HTERT RPE-1 (cell line): Measurements from ENCODE around the gene LGALS7B.
"Not testable (repeated sequence)": the region's sequence is repeated elsewhere in the genome, so short reads cannot be mapped to it uniquely, and the experiment has no call there.

Experiments used
- in situ Hi-C: fragments of 300-500 bp; cut with MboI; formaldehyde crosslinking; loops from 4 replicates; pipeline ENCODE4 v1.14.3; 2020; ENCODE audit warnings: low sequenced_read_pairs

The LGALS7B gene

DNA sequence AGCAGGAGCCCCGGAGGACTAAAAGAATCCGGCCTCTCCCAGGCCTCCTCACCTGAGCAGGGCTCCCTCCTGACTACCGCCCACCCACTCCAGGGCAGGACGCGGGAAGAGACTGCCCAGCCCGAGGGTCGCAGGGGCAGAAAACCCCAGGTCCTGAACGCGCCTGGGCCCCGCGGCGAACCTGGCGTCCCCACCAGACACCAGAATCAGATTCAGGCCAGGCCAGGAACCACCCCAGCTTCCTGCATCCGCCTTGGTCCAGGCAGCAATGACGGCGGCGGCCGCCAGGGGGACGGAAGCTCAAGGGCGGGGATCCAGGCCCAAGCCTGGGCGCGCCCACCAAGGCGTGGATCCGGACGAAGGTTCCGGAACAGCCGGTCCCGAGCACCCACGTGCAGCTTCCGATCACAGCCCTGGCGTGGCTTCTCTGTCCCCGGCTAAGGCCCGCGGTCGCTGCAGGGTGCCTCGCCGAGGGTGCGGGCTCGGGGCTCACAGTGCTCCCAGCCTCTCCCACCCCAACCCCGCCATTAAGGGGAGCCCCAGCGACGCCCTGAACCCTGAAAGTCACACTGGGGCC is 19.3 kb upstream of the LGALS7B start:
- in situ Hi-C loops, result no loop called here

DNA sequence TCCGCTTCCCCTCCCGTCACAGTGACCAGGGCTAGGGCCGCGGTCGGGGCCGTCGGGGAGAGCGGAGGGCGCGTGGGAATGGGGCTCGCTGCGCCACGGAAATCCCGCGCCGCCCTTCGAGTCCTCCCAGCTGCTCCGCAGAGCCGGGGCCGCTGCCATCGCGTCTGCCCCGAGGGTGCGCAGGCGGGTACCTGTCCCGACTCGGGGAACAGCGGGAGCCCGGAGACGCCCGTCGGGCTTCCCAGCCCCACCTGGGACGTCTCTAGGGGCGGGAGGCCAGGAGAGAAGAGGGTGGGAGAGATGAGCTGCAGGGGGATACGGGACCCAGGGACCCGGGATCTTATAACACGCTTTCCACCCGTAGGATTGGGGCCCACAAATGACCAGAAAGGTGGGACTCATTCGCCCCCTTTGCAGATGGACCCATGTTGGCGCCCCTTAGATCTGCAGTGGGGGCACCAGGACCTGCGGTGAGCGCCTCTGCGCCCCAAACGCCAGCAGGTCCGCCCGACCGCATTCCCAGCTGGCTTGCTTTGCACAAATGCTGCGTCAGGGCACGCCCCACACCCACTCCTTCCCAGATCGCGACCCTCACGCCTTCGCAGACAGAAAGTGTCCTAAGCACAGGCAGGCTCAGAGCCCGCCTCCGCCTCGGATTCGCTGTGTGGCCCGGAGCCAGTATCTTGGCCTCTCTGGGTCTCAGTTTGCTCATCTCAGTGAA is 18.6 kb upstream of the LGALS7B start:
- in situ Hi-C loops, result not testable (repeated sequence)

DNA sequence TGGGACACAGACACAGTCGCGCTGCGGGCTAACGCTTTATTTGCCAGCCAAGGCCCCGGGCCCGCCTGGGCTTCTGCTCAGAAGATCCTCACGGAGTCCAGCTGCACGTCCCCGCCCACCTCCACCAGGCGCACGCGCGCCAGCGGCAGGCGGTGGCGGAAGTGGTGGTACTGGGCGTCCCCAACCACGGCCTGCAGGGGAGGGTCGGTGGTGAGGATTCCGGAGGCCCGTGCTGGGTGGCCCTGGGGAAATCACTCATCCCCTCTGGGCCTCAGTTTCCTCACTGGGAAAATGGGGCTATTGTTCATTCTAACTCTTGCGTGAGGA is 18.1 kb upstream of the LGALS7B start:
- in situ Hi-C loops, result not testable (repeated sequence)

DNA sequence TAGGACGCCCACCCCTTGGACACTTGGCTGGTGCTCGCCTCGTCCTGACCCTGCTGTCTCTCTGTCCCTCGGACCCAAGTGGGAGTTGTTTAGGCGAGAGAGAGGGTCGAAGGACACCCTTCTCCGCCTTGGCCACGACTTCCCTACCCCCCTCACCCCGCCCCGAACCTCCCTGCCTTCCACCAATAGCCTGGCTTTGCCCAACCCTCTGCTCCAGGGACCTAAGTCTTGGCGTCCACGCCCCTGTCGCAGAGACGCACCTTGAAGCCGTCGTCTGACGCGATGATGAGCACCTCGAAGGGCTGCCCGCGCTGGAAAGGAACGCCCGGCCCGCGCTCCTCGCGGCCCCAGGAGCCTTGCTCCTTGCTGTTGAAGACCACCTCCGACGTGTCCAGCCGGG is 17.4 kb upstream of the LGALS7B start:
- in situ Hi-C loops, result not testable (repeated sequence)

DNA sequence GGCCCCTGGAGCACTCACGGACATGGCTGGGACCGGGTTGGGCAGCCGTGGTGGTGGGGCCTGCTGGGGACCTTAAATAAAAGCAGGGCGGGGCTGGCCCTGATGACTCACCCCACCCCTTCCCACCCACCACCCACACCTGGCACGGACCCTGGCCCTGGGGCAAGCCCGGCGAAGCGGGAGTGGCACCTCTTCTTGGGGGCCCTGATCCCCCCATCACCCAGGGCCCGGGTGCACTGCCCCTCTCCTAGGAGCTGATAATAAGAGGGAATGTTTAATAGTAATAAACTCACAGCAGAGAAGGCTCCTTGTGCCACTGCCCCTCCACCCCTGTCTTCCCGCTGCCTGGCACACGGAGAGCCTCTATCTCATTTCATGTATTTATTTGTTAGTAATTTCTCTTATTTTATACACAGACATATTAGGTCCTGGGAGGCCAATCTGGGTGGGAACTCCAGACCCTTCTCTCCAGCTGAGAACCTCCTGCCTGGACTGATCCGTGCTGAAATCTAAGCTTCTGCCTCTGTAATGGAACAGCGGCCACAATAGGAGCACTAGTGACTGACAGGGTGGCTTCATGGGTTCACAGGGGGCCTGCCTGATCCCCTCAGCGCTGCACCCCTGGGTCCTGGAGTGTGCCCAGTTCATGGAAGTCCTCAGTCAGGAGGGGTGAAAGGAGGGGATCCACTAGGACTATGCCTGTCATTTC is 15.4 kb upstream of the LGALS7B start, which contains the start of gene LGALS7:
Gene LGALS7 (minus strand): TSS at position 49 of the 709 bp plus-strand sequence. CDS start 25 bp downstream, at position 24.
- in situ Hi-C loops, result no loop called here

DNA sequence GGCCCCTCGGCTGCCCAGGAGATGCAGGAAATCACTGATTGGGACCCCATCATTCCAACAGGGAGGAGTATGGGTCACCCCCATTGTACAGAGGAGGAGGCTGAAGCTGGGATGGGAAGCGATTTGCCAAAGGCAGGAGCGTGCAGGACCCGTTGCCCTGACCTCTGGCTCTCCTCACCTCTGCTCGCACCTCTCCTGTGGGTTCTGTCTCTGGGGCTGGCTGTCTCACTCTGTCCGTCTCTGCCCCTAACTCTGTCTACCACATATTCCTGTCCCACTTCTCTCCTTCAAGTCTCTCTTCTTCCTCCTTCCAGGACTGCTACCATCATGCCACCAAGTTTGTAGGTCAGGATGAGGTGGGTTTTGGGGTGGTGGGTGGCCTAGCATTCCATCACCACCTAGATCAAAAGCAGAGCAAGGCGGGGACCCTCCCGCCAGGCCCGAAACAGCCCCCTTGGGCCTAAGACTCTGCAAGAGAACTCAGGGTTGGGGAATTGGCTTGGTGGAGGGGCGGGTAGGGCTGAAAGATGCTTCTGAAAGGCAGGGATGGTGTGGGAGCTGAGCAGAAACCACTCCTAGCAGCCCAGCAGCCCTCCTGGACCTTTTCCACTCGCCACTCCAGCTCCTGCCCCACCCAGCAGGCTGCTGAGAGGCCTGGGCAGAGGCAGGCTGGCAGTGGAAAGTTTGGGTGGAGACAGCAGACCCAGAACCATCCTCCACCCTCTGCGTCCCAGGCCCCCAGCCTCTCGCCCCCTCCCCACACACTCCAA is 14.6 kb upstream of the LGALS7B start:
- in situ Hi-C loops, result no loop called here

DNA sequence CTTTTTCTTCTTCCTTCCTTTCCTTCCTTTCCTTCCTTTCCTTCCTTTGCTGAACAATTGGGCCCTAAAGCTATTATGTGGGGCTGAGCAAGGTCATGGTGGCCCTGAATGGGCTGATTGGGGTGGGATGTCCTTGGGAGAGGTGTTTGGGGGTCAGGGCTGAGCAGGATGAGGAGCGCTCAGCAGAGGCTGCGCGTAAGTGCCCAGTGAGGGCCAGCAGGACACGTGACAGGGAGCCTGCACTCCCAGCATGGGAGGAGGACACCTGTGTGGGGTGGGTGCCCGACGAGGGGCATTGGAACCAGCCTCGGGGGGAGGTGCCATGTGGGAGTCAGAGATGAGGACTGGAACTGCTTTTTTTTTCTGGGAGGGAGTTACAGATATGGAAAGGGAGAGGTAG is 10.3 kb upstream of the LGALS7B start:
- in situ Hi-C loops, result no loop called here

DNA sequence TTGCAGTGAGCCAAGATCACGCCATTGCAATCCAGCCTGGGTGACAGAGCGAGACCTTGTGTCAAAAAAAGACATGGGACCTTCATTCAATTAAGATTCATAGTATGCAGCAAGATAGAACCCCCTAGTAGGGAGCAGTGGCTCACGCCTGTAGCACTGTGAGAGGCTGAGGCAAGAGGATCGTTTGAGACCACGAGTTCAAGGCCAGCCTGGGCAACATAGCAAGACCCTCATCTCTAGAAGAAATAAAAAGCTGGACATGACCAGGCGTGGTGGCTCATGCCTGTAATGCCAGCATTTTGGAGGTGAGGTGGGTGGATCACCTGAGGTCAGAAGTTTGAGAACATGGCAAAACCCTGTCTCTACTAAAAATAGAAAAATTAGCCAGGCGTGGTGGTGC is 8.6 kb upstream of the LGALS7B start:
- in situ Hi-C loops, result no loop called here

DNA sequence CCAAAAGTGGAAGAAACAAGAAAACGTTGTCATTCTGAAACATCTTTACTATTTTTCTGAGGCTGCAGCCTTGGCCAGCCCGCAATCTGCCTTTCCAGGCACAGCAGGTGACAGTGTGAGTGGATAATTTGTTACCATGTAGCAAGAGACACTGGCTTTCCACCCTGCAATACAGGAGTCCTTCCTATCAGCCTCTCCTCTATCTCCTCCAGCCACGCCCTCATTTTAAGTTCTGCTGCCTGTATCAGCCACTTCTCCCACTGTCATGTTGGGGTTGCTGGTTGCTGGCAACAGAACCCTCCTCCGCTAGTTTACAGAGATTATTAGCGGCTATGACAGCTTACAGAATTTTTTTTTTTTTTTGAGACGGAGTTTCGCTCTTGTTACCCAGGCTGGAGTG is 7.9 kb upstream of the LGALS7B start:
- in situ Hi-C loops, result no loop called here

DNA sequence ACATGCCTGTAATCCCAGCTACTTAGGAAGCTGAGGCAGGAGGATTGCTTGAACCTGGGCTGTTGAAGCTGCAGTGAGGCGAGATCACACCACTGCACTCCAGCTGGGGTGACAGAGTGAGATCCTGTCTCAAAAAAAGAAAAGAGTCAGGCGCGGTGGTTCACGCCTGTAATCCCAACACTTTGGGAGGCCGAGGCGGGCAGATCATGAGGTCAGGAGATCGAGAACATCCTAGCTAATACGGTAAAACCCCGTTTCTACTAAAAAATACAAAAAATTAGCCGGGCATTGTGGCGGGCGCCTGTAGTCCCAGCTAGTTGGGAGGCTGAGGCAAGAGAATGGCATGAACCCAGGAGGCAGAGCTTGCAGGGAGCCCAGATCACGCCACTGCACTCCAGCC is 6.8 kb upstream of the LGALS7B start:
- in situ Hi-C loops, result not testable (repeated sequence)

DNA sequence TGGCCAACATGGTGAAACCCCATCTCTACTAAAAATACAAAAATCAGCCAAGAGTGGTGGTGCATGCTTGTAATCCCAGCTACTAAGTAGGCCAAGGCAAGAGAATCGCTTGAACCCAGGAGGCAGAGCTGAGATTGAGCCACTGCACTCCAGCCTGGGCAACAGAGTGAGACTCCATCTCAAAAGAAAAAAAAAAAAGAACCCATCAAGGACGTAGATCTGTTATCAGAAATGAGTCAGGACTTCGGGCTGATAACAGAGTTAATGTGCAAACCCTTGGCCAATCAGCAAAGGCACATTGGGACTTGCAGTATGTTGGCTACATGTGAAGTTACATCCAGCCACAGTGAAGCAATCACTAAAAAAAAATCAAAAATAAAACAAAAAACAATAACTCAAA is 4.8 kb upstream of the LGALS7B start:
- in situ Hi-C loops, result no loop called here

DNA sequence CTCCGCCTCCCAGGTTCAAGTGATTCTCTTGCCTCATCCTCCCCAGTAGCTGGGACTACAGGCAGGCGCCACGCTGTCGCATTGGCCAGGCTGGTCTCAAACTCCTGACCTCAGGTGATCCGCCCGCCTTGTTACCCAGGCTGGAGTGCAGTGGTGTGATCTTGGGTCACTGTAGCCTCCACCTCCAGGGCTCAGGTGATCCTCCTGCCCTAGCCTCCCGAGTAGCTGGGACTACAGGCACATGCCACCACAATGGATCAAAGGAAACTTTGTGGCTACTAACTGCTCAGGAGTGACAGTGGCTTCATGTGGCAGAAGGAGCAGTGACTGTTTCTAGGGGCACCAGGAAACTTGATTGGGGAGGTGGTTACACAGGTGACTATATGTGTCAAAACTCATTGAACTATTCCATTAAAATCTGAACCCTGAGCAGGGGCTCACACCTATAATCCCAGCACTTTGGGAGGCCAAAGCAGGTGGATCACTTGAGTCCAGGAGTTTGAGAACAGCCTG is 3.8 kb upstream of the LGALS7B start:
- in situ Hi-C loops, result no loop called here

DNA sequence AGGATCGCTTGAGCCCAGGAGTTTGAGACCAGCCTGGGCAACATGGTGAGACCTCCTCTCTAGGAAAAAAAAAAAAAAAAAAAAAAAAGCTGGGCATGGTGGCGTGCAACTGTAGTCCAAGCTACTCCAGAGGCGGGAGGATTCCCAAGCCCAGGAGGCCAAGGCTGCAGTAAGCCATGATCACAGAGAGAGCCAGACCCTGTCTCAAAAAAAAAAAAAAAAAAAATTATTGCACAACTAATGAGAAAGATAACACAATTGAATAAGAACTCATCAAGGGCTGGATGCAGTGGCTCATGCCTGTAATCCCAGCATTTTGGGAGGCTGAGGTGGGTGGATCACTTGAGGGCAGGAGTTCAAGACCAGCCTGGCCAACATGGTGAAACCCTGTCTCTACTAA is 2.9 kb upstream of the LGALS7B start:
- in situ Hi-C loops, result not testable (repeated sequence)

DNA sequence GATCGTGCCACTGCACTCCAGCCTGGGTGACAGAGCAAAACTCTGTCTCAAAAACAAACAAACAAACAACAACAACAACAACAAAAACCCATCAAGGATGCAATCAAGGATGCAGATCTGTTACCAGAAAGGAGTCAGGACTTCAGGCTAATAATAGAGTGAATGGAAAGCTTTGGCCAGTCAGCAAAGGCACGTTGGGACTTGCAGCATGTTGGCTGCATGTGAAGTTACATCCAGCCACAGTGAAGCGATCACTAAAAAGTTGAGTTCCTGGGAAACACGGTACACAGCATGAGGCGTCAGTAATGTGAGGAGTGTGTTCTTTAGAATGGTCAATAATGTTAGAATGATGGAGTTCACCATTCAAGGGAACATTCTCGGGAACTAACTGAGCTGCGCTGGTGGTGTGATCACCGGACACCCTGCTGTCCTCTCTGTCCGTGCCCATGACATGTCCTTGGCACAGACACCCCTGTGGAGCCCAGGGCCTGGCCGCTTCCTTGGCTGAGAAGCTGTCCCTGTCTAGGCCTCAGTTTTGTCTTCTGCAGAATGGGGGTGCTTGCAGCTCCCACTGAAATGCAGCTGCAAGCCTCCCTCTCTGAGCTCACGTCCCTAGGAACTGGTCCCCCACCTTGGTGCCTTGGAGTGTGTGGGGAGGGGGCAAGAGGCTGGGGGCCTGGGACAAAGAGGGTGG is 2.3 kb upstream of the LGALS7B start:
- in situ Hi-C loops, result no loop called here

DNA sequence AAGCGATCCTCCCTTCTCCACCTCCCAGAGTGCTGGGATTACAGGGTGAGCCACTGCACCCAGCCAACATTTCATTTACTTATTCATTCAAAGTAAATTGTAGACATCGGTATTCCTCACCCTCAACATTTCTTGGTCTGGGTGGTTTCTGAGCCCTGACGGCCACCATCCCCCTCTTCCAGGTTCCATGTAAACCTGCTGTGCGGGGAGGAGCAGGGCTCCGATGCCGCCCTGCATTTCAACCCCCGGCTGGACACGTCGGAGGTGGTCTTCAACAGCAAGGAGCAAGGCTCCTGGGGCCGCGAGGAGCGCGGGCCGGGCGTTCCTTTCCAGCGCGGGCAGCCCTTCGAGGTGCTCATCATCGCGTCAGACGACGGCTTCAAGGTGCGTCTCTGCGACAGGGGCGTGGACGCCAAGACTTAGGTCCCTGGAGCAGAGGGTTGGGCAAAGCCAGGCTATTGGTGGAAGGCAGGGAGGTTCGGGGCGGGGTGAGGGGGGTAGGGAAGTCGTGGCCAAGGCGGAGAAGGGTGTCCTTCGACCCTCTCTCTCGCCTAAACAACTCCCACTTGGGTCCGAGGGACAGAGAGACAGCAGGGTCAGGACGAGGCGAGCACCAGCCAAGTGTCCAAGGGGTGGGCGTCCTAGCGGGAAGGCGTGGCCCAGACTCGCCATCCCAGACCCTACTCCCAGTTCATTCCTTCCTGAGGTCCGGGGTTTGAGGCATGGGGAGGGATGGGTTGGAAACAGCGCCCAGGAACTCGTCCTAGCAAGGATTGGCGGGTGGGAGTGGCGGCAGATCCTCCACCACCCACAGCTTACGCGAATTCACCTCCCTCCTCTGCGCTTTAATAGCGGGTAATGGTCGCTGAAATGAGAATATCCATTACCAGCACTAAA is 1.8 kb downstream of the LGALS7B start:
- in situ Hi-C loops, result not testable (repeated sequence)

DNA sequence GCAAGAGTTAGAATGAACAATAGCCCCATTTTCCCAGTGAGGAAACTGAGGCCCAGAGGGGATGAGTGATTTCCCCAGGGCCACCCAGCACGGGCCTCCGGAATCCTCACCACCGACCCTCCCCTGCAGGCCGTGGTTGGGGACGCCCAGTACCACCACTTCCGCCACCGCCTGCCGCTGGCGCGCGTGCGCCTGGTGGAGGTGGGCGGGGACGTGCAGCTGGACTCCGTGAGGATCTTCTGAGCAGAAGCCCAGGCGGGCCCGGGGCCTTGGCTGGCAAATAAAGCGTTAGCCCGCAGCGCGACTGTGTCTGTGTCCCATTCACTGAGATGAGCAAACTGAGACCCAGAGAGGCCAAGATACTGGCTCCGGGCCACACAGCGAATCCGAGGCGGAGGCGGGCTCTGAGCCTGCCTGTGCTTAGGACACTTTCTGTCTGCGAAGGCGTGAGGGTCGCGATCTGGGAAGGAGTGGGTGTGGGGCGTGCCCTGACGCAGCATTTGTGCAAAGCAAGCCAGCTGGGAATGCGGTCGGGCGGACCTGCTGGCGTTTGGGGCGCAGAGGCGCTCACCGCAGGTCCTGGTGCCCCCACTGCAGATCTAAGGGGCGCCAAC is 2.6 kb downstream of the LGALS7B start:
- in situ Hi-C loops, result not testable (repeated sequence)

DNA sequence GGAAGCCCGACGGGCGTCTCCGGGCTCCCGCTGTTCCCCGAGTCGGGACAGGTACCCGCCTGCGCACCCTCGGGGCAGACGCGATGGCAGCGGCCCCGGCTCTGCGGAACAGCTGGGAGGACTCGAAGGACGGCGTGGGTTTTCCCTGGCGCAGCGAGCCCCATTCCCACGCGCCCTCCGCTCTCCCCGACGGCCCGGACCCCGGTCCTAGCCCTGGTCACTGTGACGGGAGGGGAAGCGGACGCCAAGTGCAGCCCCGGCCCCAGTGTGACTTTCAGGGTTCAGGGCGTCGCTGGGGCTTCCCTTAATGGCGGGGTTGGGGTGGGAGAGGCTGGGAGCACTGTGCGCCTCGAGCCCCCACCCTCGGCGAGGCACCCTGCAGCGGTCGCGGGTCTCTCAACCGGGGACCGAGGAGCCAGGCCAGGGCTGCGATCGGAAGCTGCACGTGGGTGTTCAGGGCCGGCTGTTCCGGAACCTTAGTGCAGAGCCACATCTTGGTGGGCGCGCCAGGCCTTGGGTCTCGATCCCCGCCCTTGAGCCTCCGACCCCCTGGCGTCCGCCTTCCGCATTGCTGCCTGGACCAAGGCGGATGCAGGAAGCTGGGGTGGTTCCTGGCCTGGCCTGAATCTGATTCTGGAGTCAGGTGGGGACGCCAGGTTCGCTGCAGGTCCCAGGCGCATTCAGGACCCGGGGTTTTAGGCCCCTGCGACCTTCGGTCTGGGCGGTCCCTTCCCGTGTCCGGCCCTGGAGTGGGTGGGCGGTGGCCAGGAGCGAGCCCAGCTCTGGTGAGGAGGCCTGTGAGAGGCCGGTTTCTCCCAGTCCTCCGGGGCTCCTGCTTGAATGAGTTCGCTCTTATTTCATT is 3.5 kb downstream of the LGALS7B start:
- in situ Hi-C loops, result no loop called here

DNA sequence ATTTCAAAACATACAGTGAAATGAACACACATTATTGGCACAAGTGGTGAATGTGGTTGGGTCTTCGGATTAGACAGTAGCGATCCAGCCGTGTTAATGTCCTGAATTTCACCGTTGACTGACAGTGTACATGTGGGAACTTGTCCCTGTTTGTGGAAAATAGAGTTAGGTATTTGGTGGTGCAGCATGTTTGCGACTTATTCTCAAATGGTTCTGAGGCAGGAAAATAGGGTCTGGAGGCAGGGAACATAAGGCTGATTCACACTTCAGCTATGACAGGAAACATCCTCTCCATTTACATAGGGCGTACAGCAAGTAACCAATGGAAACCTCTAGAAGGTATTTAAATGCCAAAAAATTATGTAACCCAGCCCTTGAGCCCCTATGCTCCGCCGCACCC is 4.2 kb downstream of the LGALS7B start:
- in situ Hi-C loops, result no loop called here
